ENCODE measurements around the gene OR2B6. TPM values are rescaled to one million over a fixed set of nuclear protein-coding genes. Genes with fewer than 3 reads are reported as not detected.

Gene OR2B6
- total RNA-seq (2022) (not detected in 2 replicates), Bru-seq, nascent RNA (percentile 21 among the genes with signal in this experiment), BruChase-seq, experiment 1, labeled RNA remaining after a 2-hour chase (percentile 37 among the genes with signal in this experiment), BruChase-seq, experiment 2, labeled RNA remaining after a 6-hour chase (percentile 37 among the genes with signal in this experiment)
- long read RNA-seq = 0 reads

- Mint-ChIP-seq H3K36me3 (ENCODE audit: insufficient read depth, unreplicated experiment) (no peaks in the 10 kb centered on the region), H3K27me3 (ENCODE audit: insufficient read depth, unreplicated experiment) (peaks cover 3% of the 10 kb centered on the region), H3K27ac (ENCODE audit: unreplicated experiment) (no peak within 1 kb of the TSS), H3K9me3 (ENCODE audit: unreplicated experiment) (no peaks in the 10 kb centered on the region), H3K4me1 (ENCODE audit: low read depth, unreplicated experiment) (no peaks in the 10 kb centered on the region), H3K4me3 (ENCODE audit: unreplicated experiment) (no peak within 1 kb of the TSS)
- Histone ChIP-seq H3K9me3 (no peaks in the 10 kb centered on the region; the same call in 1 of the 2 replicates), H3K4me1 (no peaks in the 10 kb centered on the region), H3K27me3 (replicated peaks; ENCODE audit: control insufficient read depth, insufficient read depth, low read length) (no peaks in the 10 kb centered on the region), H3K4me3 (ENCODE audit: low read depth, low read length) (no peak within 1 kb of the TSS), H3K36me3 (ENCODE audit: control insufficient read depth, insufficient read depth, low read length) (no peaks in the 10 kb centered on the region)
- intact Hi-C loops (cut with micrococcal nuclease; ENCODE audit: unreplicated experiment) = no loop called here
- no peak for DNase-seq
- POLR2A ChIA-PET = no interaction called here
- BruUV-seq (replicated peaks) = no TSS peak
- CTCF ChIA-PET = no interaction called here
- TF ChIP-seq CTCF (IDR thresholded peaks at IDR 0.05; ENCODE audit: insufficient read depth in 1 of 2, low read depth in 1 of 2, low read length in 1 of 2, severe bottlenecking in 1 of 2, unreplicated experiment in 1 of 2) = no peak
These were observed at the start of gene OR2B6 for GRCh38 chr6:27956941-27957340. Gene OR2B6, plus strand, starts transcription at chr6:27957241. Its CDS starts 0 bp downstream, at chr6:27957241.

DNA sequence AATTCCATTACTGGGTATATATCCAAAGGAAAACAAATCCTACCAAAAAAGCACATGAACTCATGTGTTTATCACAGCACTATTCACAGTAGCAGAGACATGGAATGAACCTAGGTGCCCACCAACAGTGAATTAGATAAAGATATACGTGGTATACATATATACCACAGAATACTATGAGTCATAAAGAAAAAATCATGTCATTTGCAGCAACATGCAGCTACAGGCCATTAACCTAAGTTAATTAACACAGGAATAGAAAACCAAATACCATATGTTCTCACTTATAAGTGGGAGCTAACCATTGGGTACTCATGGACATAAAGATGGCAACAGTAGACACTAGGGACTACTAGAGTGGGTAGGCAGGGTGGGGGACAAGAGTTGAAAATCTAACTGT is 49.0 kb upstream of the OR2B6 start:
- H3K4me3 Mint-ChIP-seq (ENCODE audit: unreplicated experiment) = no peak overlapping the region
- no peak for DNase-seq
- TF ChIP-seq CTCF (IDR thresholded peaks at IDR 0.05; ENCODE audit: insufficient read depth in 1 of 2, low read depth in 1 of 2, low read length in 1 of 2, severe bottlenecking in 1 of 2, unreplicated experiment in 1 of 2) = no peak
- Histone ChIP-seq H3K4me3 (ENCODE audit: low read depth, low read length) (no peak overlapping the region), H3K27me3 (replicated peaks; ENCODE audit: control insufficient read depth, insufficient read depth, low read length) (no peaks in the 10 kb centered on the region), H3K36me3 (ENCODE audit: control insufficient read depth, insufficient read depth, low read length) (no peaks in the 10 kb centered on the region), H3K9me3 (no peaks in the 10 kb centered on the region), H3K4me1 (peaks cover 3% of the 10 kb centered on the region; the same call in 1 of the 2 replicates)
- no peak overlapping the region for H3K27ac Mint-ChIP-seq (ENCODE audit: unreplicated experiment)
- H3K36me3 Mint-ChIP-seq (ENCODE audit: insufficient read depth, unreplicated experiment) = peaks cover 7% of the 10 kb centered on the region
- BruUV-seq (replicated peaks) = no TSS peak
- ChIA-PET CTCF (no interaction called here), POLR2A (interaction anchor here (0.6 kb wide), 1 partner anchor 11 kb away, joined by 3 read pairs; no protein-coding TSS in a partner anchor)
- H3K4me1 Mint-ChIP-seq (ENCODE audit: low read depth, unreplicated experiment) = no peaks in the 10 kb centered on the region
- intact Hi-C loops (cut with micrococcal nuclease; ENCODE audit: unreplicated experiment) = loop anchor here (10.0 kb wide), 1 partner anchor 197 kb away; no protein-coding TSS in a partner anchor
- no peaks in the 10 kb centered on the region for H3K9me3 Mint-ChIP-seq (ENCODE audit: unreplicated experiment)
- H3K27me3 Mint-ChIP-seq (ENCODE audit: insufficient read depth, unreplicated experiment) = peaks cover 6% of the 10 kb centered on the region

DNA sequence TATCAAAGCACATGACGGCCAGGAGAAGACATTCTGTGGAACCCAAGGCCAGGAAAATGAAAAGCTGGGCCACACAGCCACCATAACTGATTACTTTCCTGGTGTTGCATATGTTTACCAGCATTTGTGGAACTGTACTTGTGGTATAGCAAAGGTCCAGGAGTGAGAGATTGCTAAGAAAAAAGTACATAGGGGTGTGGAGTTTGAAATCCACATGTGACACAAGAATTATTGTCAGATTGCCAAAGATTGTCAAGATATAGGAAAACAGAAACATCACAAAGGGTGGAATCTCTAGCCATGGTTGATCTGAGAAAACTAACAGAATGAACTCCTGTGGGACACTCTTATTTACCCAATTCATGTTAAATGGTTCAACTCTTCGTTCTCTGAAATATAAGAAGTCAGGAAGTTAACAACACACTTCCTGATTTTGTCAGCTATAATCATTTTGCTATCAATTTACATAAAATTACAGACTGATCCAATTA is 45.0 kb upstream of the OR2B6 start, which contains the start of gene OR2B2:
Gene OR2B2, minus strand, starts transcription at position 441 of the 491 bp plus-strand sequence. Its CDS starts 77 bp downstream, at position 364.
- Mint-ChIP-seq H3K27me3 (ENCODE audit: insufficient read depth, unreplicated experiment) (peaks cover 7% of the 10 kb centered on the region), H3K9me3 (ENCODE audit: unreplicated experiment) (no peaks in the 10 kb centered on the region), H3K4me3 (ENCODE audit: unreplicated experiment) (no peak within 1 kb of the TSS), H3K36me3 (ENCODE audit: insufficient read depth, unreplicated experiment) (no peaks in the 10 kb centered on the region), H3K27ac (ENCODE audit: unreplicated experiment) (no peak within 1 kb of the TSS), H3K4me1 (ENCODE audit: low read depth, unreplicated experiment) (no peaks in the 10 kb centered on the region)
- CTCF ChIA-PET = no interaction called here
- Histone ChIP-seq H3K36me3 (ENCODE audit: control insufficient read depth, insufficient read depth, low read length) (no peaks in the 10 kb centered on the region), H3K9me3 (no peaks in the 10 kb centered on the region), H3K4me1 (no peaks in the 10 kb centered on the region), H3K27me3 (replicated peaks; ENCODE audit: control insufficient read depth, insufficient read depth, low read length) (no peaks in the 10 kb centered on the region), H3K4me3 (ENCODE audit: low read depth, low read length) (no peak within 1 kb of the TSS)
- DNase-seq = no peak
- no peak for TF ChIP-seq CTCF (IDR thresholded peaks at IDR 0.05; ENCODE audit: insufficient read depth in 1 of 2, low read depth in 1 of 2, low read length in 1 of 2, severe bottlenecking in 1 of 2, unreplicated experiment in 1 of 2)
- intact Hi-C loops (cut with micrococcal nuclease; ENCODE audit: unreplicated experiment) = no loop called here
- POLR2A ChIA-PET = interaction anchor here (0.7 kb wide), 1 partner anchor 1724 kb away, joined by 10 read pairs; no protein-coding TSS in a partner anchor
- BruUV-seq (replicated peaks) = no TSS peak

Measured in Caco-2 (cell line).